ENCODE data around the gene LRRC8B.

The LRRC8B gene

DNA sequence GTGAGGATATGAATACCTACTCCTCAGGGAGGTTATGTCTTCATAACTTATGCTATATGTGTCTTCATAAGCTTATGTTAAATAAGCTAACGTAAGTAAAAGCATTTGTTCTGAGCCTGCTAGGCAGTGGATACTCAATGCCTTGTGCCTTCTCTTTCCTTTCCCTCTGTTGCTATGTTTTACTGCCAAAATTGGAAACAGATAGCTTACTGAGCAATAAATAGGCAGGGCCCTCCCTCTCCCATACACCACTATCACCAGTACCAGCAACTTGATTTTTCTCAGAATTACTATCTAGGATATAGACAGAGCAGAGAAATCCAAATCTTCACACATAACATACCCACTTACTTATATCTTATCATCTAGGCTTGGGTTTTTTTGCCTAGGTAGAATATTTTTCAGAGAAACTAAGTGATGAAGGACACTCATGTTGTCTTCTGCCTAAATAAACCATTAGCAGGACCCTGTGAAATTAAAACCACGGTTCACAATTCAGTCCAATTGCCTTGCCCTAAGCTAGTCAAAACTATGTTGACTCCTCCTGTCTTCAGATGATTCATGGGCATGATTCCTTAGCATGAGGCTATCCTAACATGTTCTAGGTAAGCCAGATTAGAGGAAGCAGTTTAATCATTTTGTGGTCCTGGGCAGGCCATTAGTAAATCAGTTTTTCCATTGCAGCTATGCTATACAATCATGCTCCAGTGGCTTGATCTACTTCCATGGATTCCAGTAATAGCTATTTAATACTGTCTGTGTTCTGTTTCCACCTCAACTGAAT, 92.4 kb downstream of the LRRC8B start:
- TF ChIP-seq ZBTB7A (IDR thresholded peaks at IDR 0.05; ENCODE audit: low read depth) (no peak), EGR1 (IDR thresholded peaks at IDR 0.05) (no peak), YY1 (IDR thresholded peaks at IDR 0.05; ENCODE audit: low read depth) (no peak), CEBPB (IDR thresholded peaks at IDR 0.05) (no peak), FOXM1 (IDR thresholded peaks at IDR 0.05; ENCODE audit: borderline replicate concordance, low read depth) (no peak), TEAD4 (IDR thresholded peaks at IDR 0.05) (no peak), NFIC (IDR thresholded peaks at IDR 0.05) (no peak), RAD21 (IDR thresholded peaks at IDR 0.05; ENCODE audit: low read depth) (no peak), TCF12 (IDR thresholded peaks at IDR 0.05; ENCODE audit: low read depth) (no peak), TAF1 (IDR thresholded peaks at IDR 0.05; ENCODE audit: low read depth) (no peak), EP300 (IDR thresholded peaks at IDR 0.05; ENCODE audit: borderline replicate concordance) (no peak), CREB1 (IDR thresholded peaks at IDR 0.05; ENCODE audit: low read depth) (no peak)
- TF ChIP-seq, protein P1, sequence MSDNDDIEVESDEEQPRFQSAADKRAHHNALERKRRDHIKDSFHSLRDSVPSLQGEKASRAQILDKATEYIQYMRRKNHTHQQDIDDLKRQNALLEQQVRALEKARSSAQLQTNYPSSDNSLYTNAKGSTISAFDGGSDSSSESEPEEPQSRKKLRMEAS (IDR thresholded peaks at IDR 0.05) = no peak
- TF ChIP-seq, protein P2, sequence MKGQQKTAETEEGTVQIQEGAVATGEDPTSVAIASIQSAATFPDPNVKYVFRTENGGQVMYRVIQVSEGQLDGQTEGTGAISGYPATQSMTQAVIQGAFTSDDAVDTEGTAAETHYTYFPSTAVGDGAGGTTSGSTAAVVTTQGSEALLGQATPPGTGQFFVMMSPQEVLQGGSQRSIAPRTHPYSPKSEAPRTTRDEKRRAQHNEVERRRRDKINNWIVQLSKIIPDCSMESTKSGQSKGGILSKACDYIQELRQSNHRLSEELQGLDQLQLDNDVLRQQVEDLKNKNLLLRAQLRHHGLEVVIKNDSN (IDR thresholded peaks at IDR 0.05) = no peak
- TF ChIP-seq, protein P3, sequence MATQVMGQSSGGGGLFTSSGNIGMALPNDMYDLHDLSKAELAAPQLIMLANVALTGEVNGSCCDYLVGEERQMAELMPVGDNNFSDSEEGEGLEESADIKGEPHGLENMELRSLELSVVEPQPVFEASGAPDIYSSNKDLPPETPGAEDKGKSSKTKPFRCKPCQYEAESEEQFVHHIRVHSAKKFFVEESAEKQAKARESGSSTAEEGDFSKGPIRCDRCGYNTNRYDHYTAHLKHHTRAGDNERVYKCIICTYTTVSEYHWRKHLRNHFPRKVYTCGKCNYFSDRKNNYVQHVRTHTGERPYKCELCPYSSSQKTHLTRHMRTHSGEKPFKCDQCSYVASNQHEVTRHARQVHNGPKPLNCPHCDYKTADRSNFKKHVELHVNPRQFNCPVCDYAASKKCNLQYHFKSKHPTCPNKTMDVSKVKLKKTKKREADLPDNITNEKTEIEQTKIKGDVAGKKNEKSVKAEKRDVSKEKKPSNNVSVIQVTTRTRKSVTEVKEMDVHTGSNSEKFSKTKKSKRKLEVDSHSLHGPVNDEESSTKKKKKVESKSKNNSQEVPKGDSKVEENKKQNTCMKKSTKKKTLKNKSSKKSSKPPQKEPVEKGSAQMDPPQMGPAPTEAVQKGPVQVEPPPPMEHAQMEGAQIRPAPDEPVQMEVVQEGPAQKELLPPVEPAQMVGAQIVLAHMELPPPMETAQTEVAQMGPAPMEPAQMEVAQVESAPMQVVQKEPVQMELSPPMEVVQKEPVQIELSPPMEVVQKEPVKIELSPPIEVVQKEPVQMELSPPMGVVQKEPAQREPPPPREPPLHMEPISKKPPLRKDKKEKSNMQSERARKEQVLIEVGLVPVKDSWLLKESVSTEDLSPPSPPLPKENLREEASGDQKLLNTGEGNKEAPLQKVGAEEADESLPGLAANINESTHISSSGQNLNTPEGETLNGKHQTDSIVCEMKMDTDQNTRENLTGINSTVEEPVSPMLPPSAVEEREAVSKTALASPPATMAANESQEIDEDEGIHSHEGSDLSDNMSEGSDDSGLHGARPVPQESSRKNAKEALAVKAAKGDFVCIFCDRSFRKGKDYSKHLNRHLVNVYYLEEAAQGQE (IDR thresholded peaks at IDR 0.05; ENCODE audit: low read depth) = no peak

DNA sequence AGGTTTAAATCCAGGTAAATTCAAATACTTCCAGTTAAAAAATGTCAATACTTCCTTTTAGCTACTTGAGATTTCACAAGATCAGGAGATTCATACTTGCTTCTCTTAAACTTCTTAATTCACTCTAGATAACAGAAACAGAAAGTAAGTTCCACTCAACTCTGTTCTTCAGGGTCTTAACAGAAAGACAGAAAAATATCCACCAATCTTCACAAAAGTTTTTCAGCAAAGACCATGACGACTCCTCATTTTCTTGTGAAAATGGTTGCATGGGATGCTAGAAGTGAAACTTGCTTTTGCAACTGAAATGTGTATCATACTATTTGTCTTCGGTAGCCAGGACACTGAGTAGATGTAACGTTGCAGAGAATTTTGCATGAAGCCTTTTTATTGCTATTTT, 96.0 kb downstream of the LRRC8B start:
- TF ChIP-seq CREB1 (IDR thresholded peaks at IDR 0.05; ENCODE audit: low read depth) = 0 out of 2 replicates have a peak, but pooled peaks have one; percentile 8
- no peak for TF ChIP-seq TCF12 (IDR thresholded peaks at IDR 0.05; ENCODE audit: low read depth)

DNA sequence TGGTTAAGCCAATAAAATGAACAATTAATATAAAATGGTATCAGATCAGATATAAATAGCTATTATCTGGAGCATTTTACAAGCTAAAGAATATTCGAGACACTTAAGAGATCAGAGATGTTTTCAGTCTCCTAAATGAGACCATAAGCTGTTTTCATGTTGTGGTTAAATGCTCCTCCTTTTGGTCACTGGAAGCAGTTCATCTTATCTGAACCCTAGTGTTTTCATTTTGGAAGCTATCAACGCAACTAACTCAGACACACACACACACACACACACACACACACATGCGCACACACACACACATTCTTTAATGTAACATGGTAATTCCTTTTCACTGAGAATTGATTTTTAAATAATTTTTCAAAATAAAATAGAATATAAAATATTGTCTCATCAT, 98.3 kb downstream of the LRRC8B start:
- TF ChIP-seq YY1 (IDR thresholded peaks at IDR 0.05; ENCODE audit: low read depth) (no peak), CEBPB (IDR thresholded peaks at IDR 0.05) (no peak), NFIC (IDR thresholded peaks at IDR 0.05) (no peak), EP300 (IDR thresholded peaks at IDR 0.05; ENCODE audit: borderline replicate concordance) (no peak), EGR1 (IDR thresholded peaks at IDR 0.05) (no peak)
- TF ChIP-seq, protein P1 (IDR thresholded peaks at IDR 0.05) = no peak
- TF ChIP-seq, protein P3 (IDR thresholded peaks at IDR 0.05; ENCODE audit: low read depth) = no peak

DNA sequence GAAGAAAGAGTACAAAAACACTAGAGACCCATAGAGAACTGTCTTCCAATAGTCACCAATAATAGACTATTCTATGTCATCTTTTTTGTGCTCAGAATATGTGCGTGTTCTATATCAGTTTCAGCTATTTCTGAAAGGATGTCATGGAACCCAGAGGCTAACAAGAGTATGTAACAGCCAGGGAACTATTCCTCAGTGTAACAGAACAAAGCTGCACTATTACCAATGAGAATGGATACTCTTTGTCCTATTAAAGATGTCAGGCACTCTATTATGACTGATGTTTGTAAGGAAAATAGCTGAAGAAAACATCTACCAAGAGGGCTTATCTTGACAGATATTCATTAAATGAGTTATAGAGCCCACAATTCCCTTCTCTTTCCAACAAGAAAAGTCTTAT, 99.7 kb downstream of the LRRC8B start:
- TF ChIP-seq EP300 (IDR thresholded peaks at IDR 0.05; ENCODE audit: borderline replicate concordance) (no peak), RAD21 (IDR thresholded peaks at IDR 0.05; ENCODE audit: low read depth) (no peak), TCF12 (IDR thresholded peaks at IDR 0.05; ENCODE audit: low read depth) (no peak), NFIC (IDR thresholded peaks at IDR 0.05) (no peak), EGR1 (IDR thresholded peaks at IDR 0.05) (no peak), FOXM1 (IDR thresholded peaks at IDR 0.05; ENCODE audit: borderline replicate concordance, low read depth) (no peak)
- TF ChIP-seq, protein P1 (IDR thresholded peaks at IDR 0.05) = no peak
- TF ChIP-seq, protein P3 (IDR thresholded peaks at IDR 0.05; ENCODE audit: low read depth) = no peak
- TF ChIP-seq, protein P2 (IDR thresholded peaks at IDR 0.05) = no peak
